NT2/D1 (cell line): Measurements from ENCODE around the gene ASMT.
"Not testable (repeated sequence)": the region's sequence is repeated elsewhere in the genome, so short reads cannot be mapped to it uniquely, and the experiment has no call there.

Experiments
- SUZ12 ChIP-seq: IDR thresholded peaks from 2 replicates; pipeline ENCODE4 v1.6.1; 2011; ENCODE audit not compliant: insufficient read length, insufficient read depth; ENCODE audit errors: extremely low read depth
- YY1 ChIP-seq: IDR thresholded peaks from 2 replicates; pipeline ENCODE4 v1.6.1; 2011; ENCODE audit not compliant: insufficient read length, insufficient read depth
- ZNF274 ChIP-seq: IDR thresholded peaks from 2 replicates; pipeline ENCODE4 v1.6.1; 2011; ENCODE audit warnings: mild to moderate bottlenecking, low read depth, low read length

GRCh38 chrX:1574181-1574580, 40.7 kb upstream of the ASMT start:
- not testable (repeated sequence) for TF ChIP-seq ZNF274, YY1, SUZ12
